NB4 (cell line): ENCODE data around the gene ATRAID.

Experiments
- DNase-seq: peaks from one replicate; pipeline ENCODE4 v3.0.0; 2010; ENCODE audit warnings: low read depth
- H3K4me3 ChIP-seq: one replicate; pipeline ENCODE4 v1.5.1; 2011; ENCODE audit warnings: mild to moderate bottlenecking, low read depth, low read length, moderate library complexity
- CTCF ChIP-seq: IDR thresholded peaks from one replicate; pipeline ENCODE4 v1.5.1; 2012; ENCODE audit warnings: low read depth, low read length
- MAX ChIP-seq: IDR thresholded peaks from 2 replicates; pipeline ENCODE4 v1.6.1; 2011; ENCODE audit warnings: low read depth, low read length
- MYC ChIP-seq: IDR thresholded peaks from 2 replicates; pipeline ENCODE4 v1.6.1; 2011; ENCODE audit warnings: low read depth, low read length
- POLR2A ChIP-seq: IDR thresholded peaks from 2 replicates; pipeline ENCODE4 v1.6.1; 2011; ENCODE audit warnings: mild to moderate bottlenecking; ENCODE audit not compliant: insufficient read length; ENCODE audit errors: extremely low read depth

ATRAID gene

GRCh38 chr2:27255660-27256059, 43.8 kb downstream of the ATRAID start:
- no peak overlapping the region for H3K4me3 ChIP-seq
- no peak for DNase-seq
- TF ChIP-seq CTCF (no peak), MAX (no peak), POLR2A (no peak), MYC (no peak)

DNA sequence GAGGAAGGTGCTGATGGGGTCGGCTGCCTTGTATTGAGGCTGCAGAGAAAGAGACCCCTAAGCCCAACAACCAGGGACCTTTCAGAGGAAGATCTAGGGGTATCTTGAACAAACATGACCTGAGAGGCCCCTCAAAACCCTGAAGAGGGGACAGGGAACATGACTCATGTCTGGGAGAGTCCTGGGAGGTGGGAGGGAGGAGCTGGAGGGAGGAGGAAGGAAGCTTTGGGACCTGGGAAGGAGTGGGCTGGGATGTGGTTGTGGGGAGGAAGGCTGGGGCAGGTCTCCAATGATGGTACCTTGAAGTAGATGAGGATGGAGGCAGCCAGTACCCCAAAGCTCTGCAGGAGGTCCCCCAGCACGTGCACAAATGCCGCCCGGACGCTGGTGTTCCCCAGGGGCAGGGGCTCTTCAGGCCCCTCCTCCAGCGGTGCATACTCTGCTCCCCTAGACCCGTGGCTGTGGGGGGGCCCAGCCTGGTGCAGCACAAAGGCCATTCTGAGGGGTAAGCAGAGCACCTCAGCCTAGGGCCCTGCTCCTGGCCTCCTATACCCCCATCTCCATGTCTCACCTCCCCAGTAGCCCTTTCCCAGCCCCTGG, 45.1 kb downstream of the ATRAID start:
- no peak overlapping the region for H3K4me3 ChIP-seq
- TF ChIP-seq CTCF (no peak), MYC (no peak), MAX (no peak), POLR2A (no peak)
- no peak for DNase-seq

DNA sequence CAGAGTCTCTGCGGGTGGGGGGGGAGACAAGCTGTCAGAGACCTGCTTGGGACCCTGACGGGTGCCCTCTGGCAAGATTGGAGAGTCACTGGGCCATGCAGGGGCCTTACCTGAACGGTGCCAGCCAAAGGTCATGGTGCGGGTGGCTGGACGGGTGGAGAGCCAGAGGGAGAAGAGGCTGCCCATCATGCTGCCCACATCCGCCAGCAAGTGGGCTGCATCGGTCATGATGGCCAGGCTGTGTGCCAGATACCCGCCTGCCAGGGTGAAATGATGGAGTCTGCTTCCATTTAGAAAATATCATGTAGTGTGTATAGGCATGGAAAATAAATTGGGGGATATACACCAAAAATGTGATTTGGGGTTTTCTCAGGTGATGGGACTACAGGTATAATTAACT, 46.2 kb downstream of the ATRAID start:
- TF ChIP-seq MAX: no peak
- no peak for TF ChIP-seq CTCF
- no peak for TF ChIP-seq MYC
- TF ChIP-seq POLR2A: no peak
- no peak overlapping the region for H3K4me3 ChIP-seq
- DNase-seq: no peak

- TF ChIP-seq CTCF (no peak), MYC (no peak), POLR2A (no peak), MAX (no peak)
- H3K4me3 ChIP-seq: no peak overlapping the region
Measured at GRCh38 chr2:27261241-27261925, 49.5 kb downstream of the ATRAID start.

GRCh38 chr2:27261926-27262298, 50.1 kb downstream of the ATRAID start:
- H3K4me3 ChIP-seq: no peak overlapping the region
- DNase-seq: no peak
- no peak for TF ChIP-seq MAX
- no peak for TF ChIP-seq CTCF
- TF ChIP-seq MYC: no peak
- no peak for TF ChIP-seq POLR2A

More at GRCh38 chr2:27261241-27261925, 49.5 kb downstream of the ATRAID start:
- DNase-seq: no peak
